Astrocyte (in vitro differentiated cells and primary cell): ENCODE data around the gene SLC36A2.

Experiments
- EZH2 ChIP-seq: IDR thresholded peaks from 2 replicates; pipeline ENCODE4 v1.6.1; 2012; ENCODE audit warnings: mild to moderate bottlenecking, low read length, inconsistent platforms; ENCODE audit not compliant: insufficient read depth
- TF ChIP-seq, protein P1 (sequence below): IDR thresholded peaks from 2 replicates; pipeline ENCODE4 v1.5.1; 2011; ENCODE audit warnings: low read depth, mild to moderate bottlenecking, inconsistent platforms, low read length, moderate library complexity; ENCODE audit not compliant: insufficient read depth

DNA sequence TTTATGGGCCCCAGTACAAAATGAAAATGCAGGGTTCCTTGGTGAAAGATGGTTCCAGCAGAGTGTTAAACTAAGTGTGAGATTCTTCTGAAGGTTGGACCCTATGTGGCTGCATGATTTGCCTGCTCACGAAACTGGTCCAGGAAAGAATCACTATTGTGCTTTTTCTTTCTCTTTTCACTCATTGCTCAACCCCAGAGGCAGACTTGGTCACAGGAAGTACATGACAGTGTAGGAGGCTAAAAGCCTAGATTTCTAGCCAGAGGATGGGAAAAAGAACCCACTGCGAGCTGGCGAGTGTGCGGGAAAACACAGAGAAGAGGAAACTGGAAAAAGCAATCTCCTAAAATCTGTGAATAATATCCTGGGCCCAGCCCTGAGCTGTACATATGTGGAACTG lies 18.6 kb downstream of the SLC36A2 start:
- TF ChIP-seq, protein P1, sequence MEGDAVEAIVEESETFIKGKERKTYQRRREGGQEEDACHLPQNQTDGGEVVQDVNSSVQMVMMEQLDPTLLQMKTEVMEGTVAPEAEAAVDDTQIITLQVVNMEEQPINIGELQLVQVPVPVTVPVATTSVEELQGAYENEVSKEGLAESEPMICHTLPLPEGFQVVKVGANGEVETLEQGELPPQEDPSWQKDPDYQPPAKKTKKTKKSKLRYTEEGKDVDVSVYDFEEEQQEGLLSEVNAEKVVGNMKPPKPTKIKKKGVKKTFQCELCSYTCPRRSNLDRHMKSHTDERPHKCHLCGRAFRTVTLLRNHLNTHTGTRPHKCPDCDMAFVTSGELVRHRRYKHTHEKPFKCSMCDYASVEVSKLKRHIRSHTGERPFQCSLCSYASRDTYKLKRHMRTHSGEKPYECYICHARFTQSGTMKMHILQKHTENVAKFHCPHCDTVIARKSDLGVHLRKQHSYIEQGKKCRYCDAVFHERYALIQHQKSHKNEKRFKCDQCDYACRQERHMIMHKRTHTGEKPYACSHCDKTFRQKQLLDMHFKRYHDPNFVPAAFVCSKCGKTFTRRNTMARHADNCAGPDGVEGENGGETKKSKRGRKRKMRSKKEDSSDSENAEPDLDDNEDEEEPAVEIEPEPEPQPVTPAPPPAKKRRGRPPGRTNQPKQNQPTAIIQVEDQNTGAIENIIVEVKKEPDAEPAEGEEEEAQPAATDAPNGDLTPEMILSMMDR = no peak
- no peak for TF ChIP-seq EZH2
